Measurements from ENCODE around the gene LIN52. TPM values are rescaled to one million over a fixed set of nuclear protein-coding genes. Genes with fewer than 3 reads are reported as not detected.

Gene LIN52
- total and polyA plus RNA-seq, 4 donors = 3.8 to 9.9 (median 5.3) TPM

DNA sequence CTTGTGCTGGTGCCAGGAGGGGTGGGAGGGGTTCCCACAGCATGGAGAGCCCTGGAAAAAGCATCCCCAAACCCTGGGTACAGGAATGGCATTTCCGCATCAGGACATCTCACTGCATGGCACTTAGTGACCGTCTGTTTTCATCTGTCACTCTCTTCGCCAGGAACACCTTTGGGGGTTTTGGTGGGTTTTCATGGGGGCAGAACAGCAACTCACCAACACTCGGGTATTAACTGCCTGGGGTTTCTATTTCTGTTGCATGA is 158.0 kb downstream of the LIN52 start:
- TF ChIP-seq GABPA (IDR thresholded peaks at IDR 0.05 in 1 of 2, conservative IDR thresholded peaks at IDR 0.05 in 1 of 2) (no peak), YY1 (IDR thresholded peaks at IDR 0.05) (no peak), FOXA1 (IDR thresholded peaks at IDR 0.05) (no peak), RAD21 (IDR thresholded peaks at IDR 0.05) (no peak), TAF1 (conservative IDR thresholded peaks at IDR 0.05) (no peak), SP1 (IDR thresholded peaks at IDR 0.05) (no peak), HNF4G (IDR thresholded peaks at IDR 0.05) (no peak), NR2F2 (IDR thresholded peaks at IDR 0.05) (no peak), RXRA (IDR thresholded peaks at IDR 0.05) (no peak), JUND (IDR thresholded peaks at IDR 0.05) (no peak), HNF4A (conservative IDR thresholded peaks at IDR 0.05) (no peak), EGR1 (IDR thresholded peaks at IDR 0.05; ENCODE audit: low read depth in 2 of 2) (no peak)
- TF ChIP-seq, protein P1, sequence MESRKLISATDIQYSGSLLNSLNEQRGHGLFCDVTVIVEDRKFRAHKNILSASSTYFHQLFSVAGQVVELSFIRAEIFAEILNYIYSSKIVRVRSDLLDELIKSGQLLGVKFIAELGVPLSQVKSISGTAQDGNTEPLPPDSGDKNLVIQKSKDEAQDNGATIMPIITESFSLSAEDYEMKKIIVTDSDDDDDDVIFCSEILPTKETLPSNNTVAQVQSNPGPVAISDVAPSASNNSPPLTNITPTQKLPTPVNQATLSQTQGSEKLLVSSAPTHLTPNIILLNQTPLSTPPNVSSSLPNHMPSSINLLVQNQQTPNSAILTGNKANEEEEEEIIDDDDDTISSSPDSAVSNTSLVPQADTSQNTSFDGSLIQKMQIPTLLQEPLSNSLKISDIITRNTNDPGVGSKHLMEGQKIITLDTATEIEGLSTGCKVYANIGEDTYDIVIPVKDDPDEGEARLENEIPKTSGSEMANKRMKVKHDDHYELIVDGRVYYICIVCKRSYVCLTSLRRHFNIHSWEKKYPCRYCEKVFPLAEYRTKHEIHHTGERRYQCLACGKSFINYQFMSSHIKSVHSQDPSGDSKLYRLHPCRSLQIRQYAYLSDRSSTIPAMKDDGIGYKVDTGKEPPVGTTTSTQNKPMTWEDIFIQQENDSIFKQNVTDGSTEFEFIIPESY (IDR thresholded peaks at IDR 0.05) = no peak
- TF ChIP-seq, protein P2, sequence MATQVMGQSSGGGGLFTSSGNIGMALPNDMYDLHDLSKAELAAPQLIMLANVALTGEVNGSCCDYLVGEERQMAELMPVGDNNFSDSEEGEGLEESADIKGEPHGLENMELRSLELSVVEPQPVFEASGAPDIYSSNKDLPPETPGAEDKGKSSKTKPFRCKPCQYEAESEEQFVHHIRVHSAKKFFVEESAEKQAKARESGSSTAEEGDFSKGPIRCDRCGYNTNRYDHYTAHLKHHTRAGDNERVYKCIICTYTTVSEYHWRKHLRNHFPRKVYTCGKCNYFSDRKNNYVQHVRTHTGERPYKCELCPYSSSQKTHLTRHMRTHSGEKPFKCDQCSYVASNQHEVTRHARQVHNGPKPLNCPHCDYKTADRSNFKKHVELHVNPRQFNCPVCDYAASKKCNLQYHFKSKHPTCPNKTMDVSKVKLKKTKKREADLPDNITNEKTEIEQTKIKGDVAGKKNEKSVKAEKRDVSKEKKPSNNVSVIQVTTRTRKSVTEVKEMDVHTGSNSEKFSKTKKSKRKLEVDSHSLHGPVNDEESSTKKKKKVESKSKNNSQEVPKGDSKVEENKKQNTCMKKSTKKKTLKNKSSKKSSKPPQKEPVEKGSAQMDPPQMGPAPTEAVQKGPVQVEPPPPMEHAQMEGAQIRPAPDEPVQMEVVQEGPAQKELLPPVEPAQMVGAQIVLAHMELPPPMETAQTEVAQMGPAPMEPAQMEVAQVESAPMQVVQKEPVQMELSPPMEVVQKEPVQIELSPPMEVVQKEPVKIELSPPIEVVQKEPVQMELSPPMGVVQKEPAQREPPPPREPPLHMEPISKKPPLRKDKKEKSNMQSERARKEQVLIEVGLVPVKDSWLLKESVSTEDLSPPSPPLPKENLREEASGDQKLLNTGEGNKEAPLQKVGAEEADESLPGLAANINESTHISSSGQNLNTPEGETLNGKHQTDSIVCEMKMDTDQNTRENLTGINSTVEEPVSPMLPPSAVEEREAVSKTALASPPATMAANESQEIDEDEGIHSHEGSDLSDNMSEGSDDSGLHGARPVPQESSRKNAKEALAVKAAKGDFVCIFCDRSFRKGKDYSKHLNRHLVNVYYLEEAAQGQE (IDR thresholded peaks at IDR 0.05) = no peak
- TF ChIP-seq, protein P3, sequence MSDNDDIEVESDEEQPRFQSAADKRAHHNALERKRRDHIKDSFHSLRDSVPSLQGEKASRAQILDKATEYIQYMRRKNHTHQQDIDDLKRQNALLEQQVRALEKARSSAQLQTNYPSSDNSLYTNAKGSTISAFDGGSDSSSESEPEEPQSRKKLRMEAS (IDR thresholded peaks at IDR 0.05) = no peak
- TF ChIP-seq, protein P4, sequence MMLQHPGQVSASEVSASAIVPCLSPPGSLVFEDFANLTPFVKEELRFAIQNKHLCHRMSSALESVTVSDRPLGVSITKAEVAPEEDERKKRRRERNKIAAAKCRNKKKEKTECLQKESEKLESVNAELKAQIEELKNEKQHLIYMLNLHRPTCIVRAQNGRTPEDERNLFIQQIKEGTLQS (IDR thresholded peaks at IDR 0.05) = no peak
- TF ChIP-seq, protein P5, sequence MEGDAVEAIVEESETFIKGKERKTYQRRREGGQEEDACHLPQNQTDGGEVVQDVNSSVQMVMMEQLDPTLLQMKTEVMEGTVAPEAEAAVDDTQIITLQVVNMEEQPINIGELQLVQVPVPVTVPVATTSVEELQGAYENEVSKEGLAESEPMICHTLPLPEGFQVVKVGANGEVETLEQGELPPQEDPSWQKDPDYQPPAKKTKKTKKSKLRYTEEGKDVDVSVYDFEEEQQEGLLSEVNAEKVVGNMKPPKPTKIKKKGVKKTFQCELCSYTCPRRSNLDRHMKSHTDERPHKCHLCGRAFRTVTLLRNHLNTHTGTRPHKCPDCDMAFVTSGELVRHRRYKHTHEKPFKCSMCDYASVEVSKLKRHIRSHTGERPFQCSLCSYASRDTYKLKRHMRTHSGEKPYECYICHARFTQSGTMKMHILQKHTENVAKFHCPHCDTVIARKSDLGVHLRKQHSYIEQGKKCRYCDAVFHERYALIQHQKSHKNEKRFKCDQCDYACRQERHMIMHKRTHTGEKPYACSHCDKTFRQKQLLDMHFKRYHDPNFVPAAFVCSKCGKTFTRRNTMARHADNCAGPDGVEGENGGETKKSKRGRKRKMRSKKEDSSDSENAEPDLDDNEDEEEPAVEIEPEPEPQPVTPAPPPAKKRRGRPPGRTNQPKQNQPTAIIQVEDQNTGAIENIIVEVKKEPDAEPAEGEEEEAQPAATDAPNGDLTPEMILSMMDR (IDR thresholded peaks at IDR 0.05; ENCODE audit: low read depth, low read length, missing input control) = no peak
- Histone ChIP-seq H3K9ac (ENCODE audit: low read depth in 1 of 2, low read length in 2 of 2) (no peak overlapping the region), H3K9me3 (ENCODE audit: control insufficient read depth in 4 of 4, low read length in 3 of 4) (no peaks in the 10 kb centered on the region), H3K4me1 (ENCODE audit: control insufficient read depth in 4 of 4, insufficient read depth in 4 of 4, low read length in 3 of 4) (peaks cover 11 to 20% (median 14%) of the 10 kb centered on the region in 4 donors), H3K4me3 (ENCODE audit: low read depth in 1 of 3, low read length in 3 of 3) (no peak overlapping the region), H3K27ac (ENCODE audit: low read depth in 1 of 2, low read length in 2 of 2) (no peak overlapping the region), H3K27me3 (ENCODE audit: control insufficient read depth in 4 of 4, insufficient read depth in 4 of 4, low read length in 3 of 4) (peaks cover 6 to 27% (median 18%) of the 10 kb centered on the region in 4 donors), H3K36me3 (ENCODE audit: control insufficient read depth in 4 of 4, insufficient read depth in 3 of 4, low read depth in 1 of 4, low read length in 3 of 4) (no peaks in the 10 kb centered on the region)
- WGBS = 38% methylated on average over 4 of the region's 4 CpGs
- no peak for DNase-seq (ENCODE audit: low spot score)

DNA sequence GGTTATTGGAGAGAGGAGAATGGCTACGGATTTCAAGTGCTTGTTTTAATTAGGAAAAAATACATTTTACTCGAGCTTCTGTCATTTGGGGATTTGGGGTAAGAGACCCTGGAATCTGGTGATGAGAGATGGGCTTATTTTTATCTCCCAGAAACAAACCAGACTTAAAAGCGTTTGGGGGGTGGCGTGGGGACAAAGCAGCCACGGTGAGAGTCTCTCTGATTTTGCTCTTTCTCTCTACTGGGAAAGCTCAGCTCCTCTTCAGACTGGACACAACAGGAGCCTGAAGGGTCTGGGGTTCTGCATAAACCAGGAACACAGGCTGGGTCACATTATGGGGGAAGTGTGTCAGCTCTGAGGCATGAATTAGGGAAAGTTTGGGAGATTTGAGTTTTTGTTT is 158.3 kb downstream of the LIN52 start:
- WGBS = 20% methylated on average over 5 of the region's 5 CpGs
- H3K4me3 ChIP-seq (ENCODE audit: low read depth in 1 of 3, low read length in 3 of 3) = no peak overlapping the region
- no peak for DNase-seq (ENCODE audit: low spot score)
- H3K36me3 ChIP-seq (ENCODE audit: control insufficient read depth in 4 of 4, insufficient read depth in 3 of 4, low read depth in 1 of 4, low read length in 3 of 4) = no peaks in the 10 kb centered on the region
- peaks cover 11 to 20% (median 14%) of the 10 kb centered on the region in 4 donors for H3K4me1 ChIP-seq (ENCODE audit: control insufficient read depth in 4 of 4, insufficient read depth in 4 of 4, low read length in 3 of 4)
- no peak overlapping the region for H3K27ac ChIP-seq (ENCODE audit: low read depth in 1 of 2, low read length in 2 of 2)
- H3K27me3 ChIP-seq (ENCODE audit: control insufficient read depth in 4 of 4, insufficient read depth in 4 of 4, low read length in 3 of 4) = peaks cover 6 to 27% (median 16%) of the 10 kb centered on the region in 4 donors
- no peaks in the 10 kb centered on the region for H3K9me3 ChIP-seq (ENCODE audit: control insufficient read depth in 4 of 4, low read length in 3 of 4)
- TF ChIP-seq TAF1 (conservative IDR thresholded peaks at IDR 0.05) (no peak), HNF4A (conservative IDR thresholded peaks at IDR 0.05) (no peak), JUND (IDR thresholded peaks at IDR 0.05) (no peak), HNF4G (IDR thresholded peaks at IDR 0.05) (no peak), YY1 (IDR thresholded peaks at IDR 0.05) (no peak), EGR1 (IDR thresholded peaks at IDR 0.05; ENCODE audit: low read depth in 2 of 2) (no peak)
- TF ChIP-seq, protein P3 (IDR thresholded peaks at IDR 0.05) = no peak
- no peak overlapping the region for H3K9ac ChIP-seq (ENCODE audit: low read depth in 1 of 2, low read length in 2 of 2)

Measured in liver (tissue), 9 donors.